PC-3 (cell line): ENCODE measurements around the gene EMC8.

Experiments
- EZH2 ChIP-seq: fragments of 300-600 bp; sonication (generic); IDR thresholded peaks from one replicate; pipeline ENCODE4 v1.6.1; 2017; ENCODE audit warnings: antibody characterized with exemption, mild to moderate bottlenecking, low read length; ENCODE audit not compliant: unreplicated experiment
- TF ChIP-seq, protein P1 (sequence below): fragments of 300-600 bp; sonication (generic); conservative IDR thresholded peaks from 2 replicates; pipeline ENCODE4 v1.5.1; 2017; ENCODE audit warnings: antibody characterized with exemption, low read depth, mild to moderate bottlenecking, low read length

DNA sequence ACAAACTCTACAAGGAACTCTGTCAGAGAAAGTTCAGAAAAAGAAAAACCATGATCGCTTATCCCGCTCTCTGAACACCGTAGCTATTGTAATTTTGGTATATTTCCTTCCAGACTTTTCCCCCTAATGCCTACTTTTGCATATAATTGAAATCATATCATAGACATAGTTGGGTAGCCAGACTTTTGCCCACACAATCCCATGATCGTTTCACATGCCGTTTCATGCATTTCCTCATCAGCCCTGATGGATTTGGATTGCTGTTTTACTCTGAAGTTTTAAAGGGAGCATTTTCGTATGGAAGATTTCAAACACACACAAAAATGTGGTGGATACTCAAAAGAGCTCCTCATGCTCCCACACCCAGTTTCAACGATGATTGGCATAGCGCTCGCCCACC lies 31.5 kb upstream of the EMC8 start:
- TF ChIP-seq, protein P1, sequence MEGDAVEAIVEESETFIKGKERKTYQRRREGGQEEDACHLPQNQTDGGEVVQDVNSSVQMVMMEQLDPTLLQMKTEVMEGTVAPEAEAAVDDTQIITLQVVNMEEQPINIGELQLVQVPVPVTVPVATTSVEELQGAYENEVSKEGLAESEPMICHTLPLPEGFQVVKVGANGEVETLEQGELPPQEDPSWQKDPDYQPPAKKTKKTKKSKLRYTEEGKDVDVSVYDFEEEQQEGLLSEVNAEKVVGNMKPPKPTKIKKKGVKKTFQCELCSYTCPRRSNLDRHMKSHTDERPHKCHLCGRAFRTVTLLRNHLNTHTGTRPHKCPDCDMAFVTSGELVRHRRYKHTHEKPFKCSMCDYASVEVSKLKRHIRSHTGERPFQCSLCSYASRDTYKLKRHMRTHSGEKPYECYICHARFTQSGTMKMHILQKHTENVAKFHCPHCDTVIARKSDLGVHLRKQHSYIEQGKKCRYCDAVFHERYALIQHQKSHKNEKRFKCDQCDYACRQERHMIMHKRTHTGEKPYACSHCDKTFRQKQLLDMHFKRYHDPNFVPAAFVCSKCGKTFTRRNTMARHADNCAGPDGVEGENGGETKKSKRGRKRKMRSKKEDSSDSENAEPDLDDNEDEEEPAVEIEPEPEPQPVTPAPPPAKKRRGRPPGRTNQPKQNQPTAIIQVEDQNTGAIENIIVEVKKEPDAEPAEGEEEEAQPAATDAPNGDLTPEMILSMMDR: no peak
- no peak for TF ChIP-seq EZH2
